Endothelial cell of umbilical vein (primary cell): Measurements from ENCODE around the gene COLQ.

Experiments used
- POLR2A ChIP-seq: IDR thresholded peaks from 2 replicates; pipeline ENCODE4 v1.6.1; 2012; ENCODE audit warnings: low read depth, mild to moderate bottlenecking, control low read depth, low read length
- POLR2AphosphoS5 ChIP-seq: IDR thresholded peaks from 2 replicates; pipeline ENCODE4 v1.6.1; 2012; ENCODE audit warnings: low read depth, mild to moderate bottlenecking, control low read depth, low read length, moderate library complexity; ENCODE audit not compliant: insufficient read depth
- TF ChIP-seq, protein P1 (sequence below), 2 donors: IDR thresholded peaks; 1 replicate in 1 of 2; 2 replicates in 1 of 2; pipeline ENCODE4 v1.5.1; 2011; ENCODE audit warnings: low read length in 2 of 2, mild to moderate bottlenecking in 2 of 2, moderate library complexity in 2 of 2, control low read depth in 1 of 2, inconsistent platforms in 1 of 2, low read depth in 1 of 2; ENCODE audit not compliant: insufficient read depth in 1 of 2; ENCODE audit errors: extremely low read depth in 1 of 2
- TF ChIP-seq, protein P2 (sequence below): IDR thresholded peaks from 2 replicates; pipeline ENCODE4 v1.6.1; 2011; ENCODE audit not compliant: insufficient read depth, insufficient read length

GRCh38 chr3:15486979-15487378 is 34.5 kb downstream of the COLQ start:
- TF ChIP-seq, protein P1, sequence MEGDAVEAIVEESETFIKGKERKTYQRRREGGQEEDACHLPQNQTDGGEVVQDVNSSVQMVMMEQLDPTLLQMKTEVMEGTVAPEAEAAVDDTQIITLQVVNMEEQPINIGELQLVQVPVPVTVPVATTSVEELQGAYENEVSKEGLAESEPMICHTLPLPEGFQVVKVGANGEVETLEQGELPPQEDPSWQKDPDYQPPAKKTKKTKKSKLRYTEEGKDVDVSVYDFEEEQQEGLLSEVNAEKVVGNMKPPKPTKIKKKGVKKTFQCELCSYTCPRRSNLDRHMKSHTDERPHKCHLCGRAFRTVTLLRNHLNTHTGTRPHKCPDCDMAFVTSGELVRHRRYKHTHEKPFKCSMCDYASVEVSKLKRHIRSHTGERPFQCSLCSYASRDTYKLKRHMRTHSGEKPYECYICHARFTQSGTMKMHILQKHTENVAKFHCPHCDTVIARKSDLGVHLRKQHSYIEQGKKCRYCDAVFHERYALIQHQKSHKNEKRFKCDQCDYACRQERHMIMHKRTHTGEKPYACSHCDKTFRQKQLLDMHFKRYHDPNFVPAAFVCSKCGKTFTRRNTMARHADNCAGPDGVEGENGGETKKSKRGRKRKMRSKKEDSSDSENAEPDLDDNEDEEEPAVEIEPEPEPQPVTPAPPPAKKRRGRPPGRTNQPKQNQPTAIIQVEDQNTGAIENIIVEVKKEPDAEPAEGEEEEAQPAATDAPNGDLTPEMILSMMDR (IDR thresholded peaks at IDR 0.05; ENCODE audit: extremely low read depth in 1 of 2, insufficient read depth in 1 of 2, low read depth in 1 of 2, low read length in 2 of 2) = no peak
- TF ChIP-seq POLR2AphosphoS5 (no peak), POLR2A (no peak)
- TF ChIP-seq, protein P2, sequence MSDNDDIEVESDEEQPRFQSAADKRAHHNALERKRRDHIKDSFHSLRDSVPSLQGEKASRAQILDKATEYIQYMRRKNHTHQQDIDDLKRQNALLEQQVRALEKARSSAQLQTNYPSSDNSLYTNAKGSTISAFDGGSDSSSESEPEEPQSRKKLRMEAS = no peak
